ENCODE data around the gene NAA40.

NAA40 gene

GRCh38 chr11:63908631-63909401 lies 30.0 kb upstream of the NAA40 start:
- Mint-ChIP-seq H3K4me3 (no peak overlapping the region), H3K27me3 (no peaks in the 10 kb centered on the region), H3K9me3 (no peaks in the 10 kb centered on the region), H3K27ac (no peak overlapping the region), H3K36me3 (ENCODE audit: low read depth) (peaks cover 20% of the 10 kb centered on the region), H3K4me1 (ENCODE audit: low read depth) (no peaks in the 10 kb centered on the region)

DNA sequence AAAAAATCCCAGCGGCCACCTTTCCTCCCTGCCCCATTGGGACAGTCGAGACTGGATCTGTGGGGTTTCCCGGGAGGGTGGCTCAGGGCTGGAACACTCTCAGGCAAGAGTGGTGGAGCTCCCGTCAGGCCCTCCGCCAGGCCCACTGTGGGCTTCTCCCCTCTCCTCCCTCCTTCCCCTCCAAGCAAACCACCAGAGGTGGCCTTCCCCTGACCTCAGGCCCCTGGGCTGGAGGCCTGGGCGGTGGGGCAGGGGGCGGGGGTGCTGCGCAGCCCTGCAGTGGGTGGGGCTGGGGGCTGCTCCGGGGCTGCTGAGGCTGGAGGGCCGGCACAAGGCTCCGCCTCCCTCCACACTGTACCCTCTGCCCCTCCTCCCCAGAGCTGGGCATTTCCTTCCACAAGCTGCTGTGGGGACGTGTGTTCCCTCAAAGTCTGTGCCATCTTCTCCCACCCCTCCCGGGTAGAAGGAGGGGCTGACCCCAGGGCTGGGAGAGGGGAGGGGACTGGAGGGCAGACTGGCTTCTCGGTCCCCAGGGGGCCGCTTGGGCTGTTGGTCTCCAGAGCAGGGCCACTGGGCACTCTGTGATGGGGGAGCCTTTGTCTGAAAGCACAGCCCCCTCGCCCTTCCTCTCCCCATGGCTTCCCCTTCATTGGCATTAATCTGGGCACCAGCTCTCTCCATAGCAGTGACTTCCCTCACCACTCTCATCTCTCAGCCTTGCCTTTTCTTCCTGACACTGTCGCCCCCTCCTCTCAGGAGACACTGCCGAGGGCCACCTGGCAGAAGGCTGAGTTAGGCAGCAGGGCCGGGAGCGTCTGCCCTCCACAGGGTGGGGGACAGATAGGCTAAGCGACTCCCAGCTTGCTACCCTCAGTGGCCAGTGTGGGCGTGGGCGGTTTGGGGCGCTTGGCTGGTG lies 29.0 kb upstream of the NAA40 start:
- no peaks in the 10 kb centered on the region for H3K27me3 Mint-ChIP-seq
- H3K4me1 Mint-ChIP-seq (ENCODE audit: low read depth) = no peaks in the 10 kb centered on the region
- no peak overlapping the region for H3K27ac Mint-ChIP-seq
- no peak overlapping the region for H3K4me3 Mint-ChIP-seq
- H3K36me3 Mint-ChIP-seq (ENCODE audit: low read depth) = peaks cover 10% of the 10 kb centered on the region
- no peaks in the 10 kb centered on the region for H3K9me3 Mint-ChIP-seq

DNA sequence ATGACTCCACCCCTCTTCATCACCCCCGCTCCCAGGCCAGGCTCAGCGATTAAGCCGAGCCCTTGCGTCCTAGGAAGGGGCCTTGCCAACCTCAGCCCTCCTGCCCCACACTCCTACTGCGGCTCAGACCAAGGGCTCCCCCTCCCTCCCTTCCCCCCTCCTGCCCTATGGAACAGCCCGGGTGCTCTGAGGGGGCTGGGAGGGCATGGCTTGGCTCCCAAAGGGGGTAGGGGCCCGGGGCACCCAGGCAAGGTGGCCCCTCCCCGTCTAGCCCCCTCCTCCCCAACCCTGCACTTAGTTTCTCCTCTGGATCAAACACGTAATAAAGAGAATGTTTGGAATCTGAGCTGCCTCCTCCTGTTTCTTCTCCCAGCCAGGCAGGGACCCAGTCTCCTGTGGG lies 28.1 kb upstream of the NAA40 start:
- Mint-ChIP-seq H3K27me3 (no peaks in the 10 kb centered on the region), H3K36me3 (ENCODE audit: low read depth) (peaks cover 5% of the 10 kb centered on the region), H3K4me3 (no peak overlapping the region), H3K27ac (no peak overlapping the region), H3K4me1 (ENCODE audit: low read depth) (no peaks in the 10 kb centered on the region), H3K9me3 (no peaks in the 10 kb centered on the region)

DNA sequence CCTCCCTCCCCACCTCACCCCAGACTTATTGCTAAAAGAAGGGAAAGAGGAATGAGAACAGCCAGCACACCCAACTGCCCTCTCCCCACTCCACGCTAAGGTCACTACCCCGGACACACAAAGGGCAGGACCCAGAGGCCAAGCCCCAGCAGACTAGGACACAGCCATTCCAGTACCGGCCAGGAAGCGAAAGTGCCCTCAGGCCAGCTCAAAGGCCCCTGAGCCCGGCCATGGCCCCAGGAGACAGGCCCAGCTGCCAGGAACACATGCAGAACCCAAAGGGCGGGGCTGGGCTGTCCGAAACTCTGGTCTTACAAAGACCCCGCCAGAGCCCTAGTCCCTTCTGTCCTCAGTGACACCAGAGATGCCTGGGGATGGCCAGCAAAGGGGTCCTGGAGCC lies 27.4 kb upstream of the NAA40 start:
- Mint-ChIP-seq H3K4me1 (ENCODE audit: low read depth) (peaks cover 3% of the 10 kb centered on the region), H3K9me3 (no peaks in the 10 kb centered on the region), H3K36me3 (ENCODE audit: low read depth) (no peaks in the 10 kb centered on the region), H3K27ac (no peak overlapping the region), H3K27me3 (no peaks in the 10 kb centered on the region), H3K4me3 (no peak overlapping the region)

GRCh38 chr11:63911876-63912275 lies 26.9 kb upstream of the NAA40 start:
- H3K36me3 Mint-ChIP-seq (ENCODE audit: low read depth) = no peaks in the 10 kb centered on the region
- H3K4me3 Mint-ChIP-seq = no peak overlapping the region
- H3K9me3 Mint-ChIP-seq = no peaks in the 10 kb centered on the region
- no peaks in the 10 kb centered on the region for H3K27me3 Mint-ChIP-seq
- peaks cover 3% of the 10 kb centered on the region for H3K4me1 Mint-ChIP-seq (ENCODE audit: low read depth)
- no peak overlapping the region for H3K27ac Mint-ChIP-seq

- Mint-ChIP-seq H3K27me3 (no peaks in the 10 kb centered on the region), H3K4me3 (no peak overlapping the region)
These were observed 26.1 kb upstream of the NAA40 start for GRCh38 chr11:63912678-63913077.

DNA sequence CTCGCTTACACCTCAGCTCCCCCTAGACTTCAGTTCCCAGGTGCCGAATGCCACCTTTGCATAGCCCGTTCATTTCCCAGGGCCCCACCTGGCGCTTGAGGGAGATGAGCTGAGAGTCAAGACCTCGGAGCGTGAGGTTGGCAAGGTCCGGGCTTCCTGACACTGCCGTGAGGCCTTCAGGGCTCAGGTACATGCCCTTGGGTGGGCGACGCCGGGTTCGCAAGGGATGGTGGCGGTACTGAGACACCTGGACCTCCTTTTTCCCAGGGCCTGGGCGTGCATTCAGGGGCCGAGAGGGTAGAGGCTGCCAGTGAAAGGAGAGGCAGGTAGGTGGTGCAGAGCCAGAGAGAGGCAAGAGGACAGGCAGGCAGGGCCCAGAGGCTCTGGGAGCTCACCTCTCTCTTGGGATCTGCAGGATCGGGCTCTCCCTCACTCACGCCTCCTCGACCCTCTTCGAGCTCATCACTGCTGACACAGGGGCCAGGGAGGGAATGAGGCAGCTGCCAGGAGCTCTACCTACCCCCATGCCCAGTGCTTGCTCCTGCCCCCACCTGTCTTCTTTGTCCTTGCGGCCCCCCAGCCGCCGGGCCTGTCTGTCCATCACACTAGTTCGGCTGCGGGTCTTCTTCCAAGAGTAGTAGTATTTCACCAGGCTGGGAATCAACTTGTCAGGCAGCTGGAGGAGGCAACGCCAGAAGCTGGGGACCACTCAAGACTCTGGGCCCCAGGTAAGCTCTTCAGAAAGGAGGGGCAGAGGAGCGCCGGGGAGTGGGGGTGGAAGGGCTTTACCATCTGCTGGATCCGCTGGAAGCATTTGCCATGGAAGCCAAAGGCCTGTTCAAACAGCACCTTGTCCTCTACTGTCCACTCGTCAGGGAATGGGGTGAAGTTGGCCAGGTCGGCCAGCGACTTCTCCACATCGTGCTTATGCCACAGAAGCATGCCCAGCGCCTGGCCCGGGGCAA lies 24.7 kb upstream of the NAA40 start:
- Mint-ChIP-seq H3K9me3 (no peaks in the 10 kb centered on the region), H3K4me1 (ENCODE audit: low read depth) (peaks cover 12% of the 10 kb centered on the region), H3K27me3 (no peaks in the 10 kb centered on the region), H3K27ac (no peak overlapping the region), H3K4me3 (no peak overlapping the region), H3K36me3 (ENCODE audit: low read depth) (no peaks in the 10 kb centered on the region)

More at GRCh38 chr11:63912678-63913077, 26.1 kb upstream of the NAA40 start:
- peaks cover 5% of the 10 kb centered on the region for H3K4me1 Mint-ChIP-seq (ENCODE audit: low read depth)
- H3K27ac Mint-ChIP-seq = no peak overlapping the region
- H3K36me3 Mint-ChIP-seq (ENCODE audit: low read depth) = no peaks in the 10 kb centered on the region
- no peaks in the 10 kb centered on the region for H3K9me3 Mint-ChIP-seq

DNA sequence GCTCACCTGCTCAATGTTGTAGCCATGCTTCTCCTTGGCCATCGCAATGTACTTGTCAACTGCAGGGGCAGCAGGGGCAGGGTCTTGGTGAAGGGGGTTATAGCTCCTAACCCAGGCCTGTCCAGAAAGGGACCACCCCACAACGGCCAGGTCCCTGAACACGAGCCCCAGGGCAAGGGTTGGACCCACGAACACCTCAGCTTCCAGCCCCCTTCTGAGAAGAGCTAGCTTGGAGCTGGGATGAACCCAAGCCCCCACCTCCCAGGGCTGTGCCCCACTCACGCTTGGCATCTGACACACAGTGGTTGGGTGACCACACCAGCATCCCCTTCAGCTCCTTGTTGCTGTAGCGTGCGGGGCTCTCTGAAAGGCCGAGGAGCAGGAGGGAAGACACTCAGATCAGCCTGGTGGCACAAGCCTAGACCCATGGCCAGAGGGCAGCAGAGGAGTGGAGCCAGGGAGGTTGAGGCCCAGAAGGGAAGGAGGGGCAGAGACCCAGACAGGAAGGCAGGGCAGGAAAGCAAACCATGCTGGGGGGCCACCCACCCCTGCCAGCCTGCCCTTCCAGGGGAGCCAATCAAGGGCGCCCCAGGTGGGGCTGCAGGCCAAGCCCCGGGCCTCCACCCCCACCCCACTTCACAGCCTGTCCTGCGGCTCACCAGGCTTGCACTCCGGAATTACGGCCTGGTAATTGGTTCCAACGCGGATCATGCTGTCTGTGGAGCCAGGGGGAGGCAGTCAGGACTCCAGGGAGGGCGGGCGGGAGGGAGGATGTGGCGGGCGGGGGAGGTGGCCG lies 23.7 kb upstream of the NAA40 start:
- H3K4me1 Mint-ChIP-seq (ENCODE audit: low read depth) = peaks cover 12% of the 10 kb centered on the region
- no peaks in the 10 kb centered on the region for H3K9me3 Mint-ChIP-seq
- H3K4me3 Mint-ChIP-seq = no peak overlapping the region
- H3K27ac Mint-ChIP-seq = no peak overlapping the region
- no peaks in the 10 kb centered on the region for H3K36me3 Mint-ChIP-seq (ENCODE audit: low read depth)
- no peaks in the 10 kb centered on the region for H3K27me3 Mint-ChIP-seq

GRCh38 chr11:63915961-63916836 lies 22.6 kb upstream of the NAA40 start:
- Mint-ChIP-seq H3K4me3 (peak overlapping the region; percentile 78), H3K4me1 (ENCODE audit: low read depth) (peaks cover 12% of the 10 kb centered on the region), H3K9me3 (no peaks in the 10 kb centered on the region), H3K27ac (no peak overlapping the region), H3K27me3 (no peaks in the 10 kb centered on the region), H3K36me3 (ENCODE audit: low read depth) (no peaks in the 10 kb centered on the region)

DNA sequence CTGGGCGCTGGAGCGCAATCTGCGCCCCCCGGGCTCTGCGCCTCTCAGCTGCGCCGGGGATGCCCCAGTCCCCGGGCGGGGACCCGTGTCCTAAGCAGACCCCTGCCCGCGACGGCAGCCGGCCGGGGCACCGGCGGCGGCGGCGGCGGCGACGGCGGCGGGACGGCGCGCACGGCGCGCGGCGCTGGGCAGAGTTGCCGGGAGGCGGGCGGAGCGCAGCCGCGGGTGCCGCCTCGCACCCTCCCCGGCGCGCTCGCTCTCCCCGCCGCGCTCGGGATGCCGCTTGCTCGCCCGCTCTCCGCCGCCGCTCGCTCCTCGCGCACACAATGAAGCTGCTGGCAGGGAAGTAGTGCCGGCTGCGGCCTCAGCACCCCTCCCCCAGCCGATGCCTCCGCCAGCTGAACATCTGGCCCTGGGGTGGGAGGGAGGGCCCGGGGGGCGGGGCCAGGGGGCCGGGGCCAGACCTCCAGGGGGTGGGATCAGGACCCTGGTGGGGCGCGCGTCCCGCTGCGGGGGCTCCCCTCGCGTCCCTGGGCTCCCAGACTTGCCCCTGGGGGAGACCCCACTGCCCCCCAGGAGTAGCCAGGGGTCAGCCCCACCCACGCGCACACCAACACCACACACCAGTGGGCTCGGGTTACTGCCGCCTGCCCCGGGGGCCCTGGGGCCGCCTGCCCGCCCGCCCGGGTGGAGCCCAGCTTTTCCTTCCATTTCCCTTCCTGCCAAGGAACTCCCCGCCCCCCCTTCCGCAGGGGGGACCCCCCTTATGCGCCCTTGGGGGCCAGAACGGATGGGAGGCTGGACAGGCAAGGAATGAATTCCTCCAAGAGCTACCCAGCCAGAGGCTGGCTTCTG lies 21.7 kb upstream of the NAA40 start, which contains the start of gene RCOR2:
Gene RCOR2 (minus strand): TSS at position 328 of the 855 bp plus-strand sequence. CDS start 708 bp downstream, outside the sequence.
- peak within 1 kb of the TSS; percentile 78 for H3K4me3 Mint-ChIP-seq
- no peak within 1 kb of the TSS for H3K27ac Mint-ChIP-seq
- no peaks in the 10 kb centered on the region for H3K36me3 Mint-ChIP-seq (ENCODE audit: low read depth)
- H3K4me1 Mint-ChIP-seq (ENCODE audit: low read depth) = peaks cover 12% of the 10 kb centered on the region
- no peaks in the 10 kb centered on the region for H3K27me3 Mint-ChIP-seq
- H3K9me3 Mint-ChIP-seq = no peaks in the 10 kb centered on the region

DNA sequence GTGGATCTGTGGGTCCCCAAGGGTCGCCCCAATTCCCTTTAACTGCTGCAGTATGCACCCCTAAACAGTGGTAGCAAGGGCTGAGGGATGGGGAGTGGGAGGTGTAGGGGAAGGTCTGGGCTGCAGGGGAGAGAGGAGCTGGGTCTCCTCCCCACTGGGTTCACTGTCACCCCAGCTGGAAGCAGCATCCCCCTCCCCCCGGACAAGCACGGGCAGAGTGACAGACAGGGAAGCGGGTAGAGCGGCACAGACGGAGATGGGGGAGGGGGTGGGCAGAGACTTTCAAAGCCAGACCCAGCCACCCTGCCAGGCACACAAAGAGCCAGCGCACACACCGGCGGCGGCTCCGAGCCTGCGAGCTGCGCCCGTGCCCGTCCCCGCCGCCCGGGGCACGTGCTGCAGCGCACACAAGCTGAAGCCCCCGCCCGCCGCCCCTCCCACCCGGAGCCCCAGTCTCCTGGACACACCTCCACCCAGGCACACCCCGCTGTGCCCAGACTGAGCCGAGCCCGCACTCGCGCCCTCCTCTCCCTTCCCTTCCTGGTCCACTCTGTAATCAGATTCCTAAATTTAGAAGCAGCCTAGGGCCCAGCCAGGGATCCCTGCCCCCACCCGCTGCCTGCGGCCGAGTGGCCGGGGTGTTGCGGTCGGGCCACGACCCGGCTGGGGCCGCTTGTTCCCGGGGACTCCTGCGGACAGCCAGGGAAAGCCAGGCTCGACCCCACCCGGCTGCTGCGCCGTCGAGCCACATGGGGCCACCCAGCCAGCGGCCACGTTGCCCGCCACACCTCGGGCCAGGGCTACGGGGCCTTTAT lies 20.9 kb upstream of the NAA40 start:
- no peaks in the 10 kb centered on the region for H3K36me3 Mint-ChIP-seq (ENCODE audit: low read depth)
- H3K27me3 Mint-ChIP-seq = peaks cover 5% of the 10 kb centered on the region
- H3K9me3 Mint-ChIP-seq = no peaks in the 10 kb centered on the region
- H3K4me1 Mint-ChIP-seq (ENCODE audit: low read depth) = peaks cover 12% of the 10 kb centered on the region
- no peak overlapping the region for H3K27ac Mint-ChIP-seq
- peak overlapping the region; percentile 48 for H3K4me3 Mint-ChIP-seq
